Activated T-cell treated with anti-CD3 and anti-CD28 coated beads for 1 hour (primary cell): ENCODE data around the gene APRT.

Experiments
- DNase-seq: peaks from one replicate; pipeline ENCODE4 v3.0.0-alpha.2; 2020; ENCODE audit warnings: low read depth

APRT gene

GRCh38 chr16:88787579-88788314, 24.0 kb downstream of the APRT start:
- DNase-seq: no peak

GRCh38 chr16:88785106-88785924, 26.4 kb downstream of the APRT start, which contains the start of gene PIEZO1:
Gene PIEZO1, minus strand, starts transcription at chr16:88785220. Its CDS starts 256 bp downstream, at chr16:88784964.
- peak; percentile 83 for DNase-seq

- no peak for DNase-seq
Observed at GRCh38 chr16:88784856-88785105, 26.9 kb downstream of the APRT start.

- no peak for DNase-seq
Observed at GRCh38 chr16:88784074-88784855, 27.5 kb downstream of the APRT start.

GRCh38 chr16:88783391-88784073, 28.2 kb downstream of the APRT start:
- no peak for DNase-seq

GRCh38 chr16:88782454-88783390, 29.0 kb downstream of the APRT start:
- DNase-seq: no peak

- DNase-seq: peak; percentile 57
Observed at GRCh38 chr16:88781140-88782077, 30.3 kb downstream of the APRT start.

GRCh38 chr16:88780142-88781062, 31.3 kb downstream of the APRT start:
- DNase-seq: no peak

- DNase-seq: no peak
Observed at GRCh38 chr16:88779406-88780141, 32.2 kb downstream of the APRT start.

GRCh38 chr16:88778541-88779065, 33.1 kb downstream of the APRT start:
- DNase-seq: no peak

- DNase-seq: no peak
Observed at GRCh38 chr16:88778271-88778525, 33.5 kb downstream of the APRT start.

- DNase-seq: no peak
Observed at GRCh38 chr16:88777471-88778270, 34.1 kb downstream of the APRT start.

- DNase-seq: no peak
Observed at GRCh38 chr16:88775825-88776224, 35.9 kb downstream of the APRT start.

- DNase-seq: no peak
Observed at GRCh38 chr16:88774544-88775393, 37.0 kb downstream of the APRT start.

- DNase-seq: no peak
Observed at GRCh38 chr16:88773812-88774291, 37.9 kb downstream of the APRT start.
